ENCODE results near the gene WDR45B. TPM values are rescaled to one million over a fixed set of nuclear protein-coding genes. Genes with fewer than 3 reads are reported as not detected.

Gene WDR45B
- total and polyA plus RNA-seq, 2 donors (not counting 3 experiments of a cell fraction or from before 2014, with no cell fraction given): 62.0 to 76.7 TPM

DNA sequence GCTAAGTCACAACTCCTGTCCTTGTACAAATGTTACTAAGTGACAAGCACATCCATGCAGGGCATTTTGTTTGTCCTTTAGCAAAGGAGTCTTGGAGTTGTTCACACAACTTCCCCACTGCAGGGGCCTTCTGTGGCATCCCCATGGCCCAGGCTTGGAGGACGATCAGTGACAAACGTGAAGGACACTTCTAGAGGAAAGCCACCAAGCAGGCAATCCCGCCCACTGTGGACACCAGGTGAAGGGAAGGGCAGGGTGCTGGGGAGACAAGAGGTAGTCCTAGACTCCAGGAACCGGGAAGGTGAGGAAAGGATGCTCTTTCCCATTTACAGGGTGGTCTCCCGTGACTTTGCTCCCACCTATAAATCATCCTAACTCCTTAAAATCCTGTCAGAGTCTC is 4.1 kb downstream of the WDR45B start:
- Histone ChIP-seq H3K4me3 (replicated peaks in 1 of 3; ENCODE audit: insufficient read depth in 1 of 3, low read depth in 1 of 3, low read length in 3 of 3) (no peak overlapping the region), H3K9me3 (replicated peaks; ENCODE audit: control insufficient read depth, insufficient read depth, low read length) (no peaks in the 10 kb centered on the region), H2AFZ (ENCODE audit: low read depth, low read length) (no peak overlapping the region), H3K4me1 (ENCODE audit: control insufficient read depth, extremely low read depth, insufficient read depth, low read length) (peaks cover 6% of the 10 kb centered on the region), H3K9me1 (replicated peaks; ENCODE audit: control insufficient read depth, extremely low read depth, insufficient read depth, low read length) (no peaks in the 10 kb centered on the region), H4K20me1 (replicated peaks; ENCODE audit: control insufficient read depth, extremely low read depth, insufficient read depth, low read length) (peaks cover 2% of the 10 kb centered on the region), H3K9ac (replicated peaks; ENCODE audit: extremely low read depth, insufficient read depth, low read length) (no peak overlapping the region), H3K4me2 (ENCODE audit: insufficient read depth, low read length) (no peak overlapping the region), H3K79me2 (ENCODE audit: control insufficient read depth, insufficient read depth, low read length) (peaks cover 75% of the 10 kb centered on the region), H3K27me3 (ENCODE audit: control insufficient read depth in 2 of 2, insufficient read depth in 2 of 2, low read length in 2 of 2) (no peaks in the 10 kb centered on the region), H3K27ac (ENCODE audit: insufficient read depth, low read depth, low read length) (no peak overlapping the region), H3K36me3 (ENCODE audit: control insufficient read depth in 2 of 2, extremely low read depth in 1 of 2, insufficient read depth in 2 of 2, low read length in 2 of 2) (peaks cover 8 to 34% of the 10 kb centered on the region in 2 experiments)
- no peak for FAIRE-seq
- intact Hi-C loops (cut with micrococcal nuclease) (no loop called here), dilution Hi-C loops (cut with MboI; ENCODE audit: extremely low pct_ligation_motif_present, low sequenced_read_pairs) (no loop called here)
- ChIA-PET CTCF (no interaction called here), POLR2A (no interaction called here)
- no peak for DNase-seq (ENCODE audit: low read depth, low spot score)
- BruUV-seq (replicated peaks): no TSS peak
- TF ChIP-seq EZH2 (IDR thresholded peaks at IDR 0.05; ENCODE audit: borderline replicate concordance, low read depth, low read length, severe bottlenecking): no peak
- no peak for TF ChIP-seq CTCF (IDR thresholded peaks at IDR 0.05; ENCODE audit: extremely low read depth in 1 of 2, insufficient read depth in 1 of 2, low read depth in 1 of 2, low read length in 2 of 2)
- no peak for TF ChIP-seq MYC (IDR thresholded peaks at IDR 0.05; ENCODE audit: low read depth, low read length)
- TF ChIP-seq MAX (IDR thresholded peaks at IDR 0.05; ENCODE audit: insufficient read depth, insufficient read length): no peak
- no peak for TF ChIP-seq POLR2A (IDR thresholded peaks at IDR 0.05; ENCODE audit: low read depth, low read length)
- TF ChIP-seq POLR2AphosphoS5 (IDR thresholded peaks at IDR 0.05; ENCODE audit: insufficient read depth, low read depth, low read length): no peak
- TF ChIP-seq FOS (IDR thresholded peaks at IDR 0.05; ENCODE audit: borderline replicate concordance, insufficient read depth, low read length): no peak
- no peak for TF ChIP-seq GATA2 (IDR thresholded peaks at IDR 0.05; ENCODE audit: insufficient read depth, insufficient read length, low read depth, low read length)
